Cardiac fibroblast (primary cell): Measurements from ENCODE around the gene HS6ST2.

ENCODE experiments used
- DNase-seq, 2 donors: peaks; one replicate each; pipeline versions ENCODE4 v3.0.0 to v3.0.0-alpha.2; 2010; ENCODE audit warnings: low read depth in 2 of 2
- H3K4me3 ChIP-seq, 2 donors: replicated peaks in 1 of 2; 1 replicate in 1 of 2; 2 replicates in 1 of 2; pipeline ENCODE4 v1.5.1; 2011; ENCODE audit warnings: low read depth in 2 of 2, low read length in 2 of 2, mild to moderate bottlenecking in 2 of 2, moderate library complexity in 1 of 2
- CTCF ChIP-seq: IDR thresholded peaks from one replicate; pipeline ENCODE4 v1.5.1; 2011; ENCODE audit warnings: low read depth, mild to moderate bottlenecking, low read length, inconsistent platforms

Gene HS6ST2

GRCh38 chrX:132665676-132666075 is 292.8 kb downstream of the HS6ST2 start:
- TF ChIP-seq CTCF, result no peak
- no peak overlapping the region for H3K4me3 ChIP-seq
- no peak for DNase-seq

GRCh38 chrX:132664273-132664672 is 294.2 kb downstream of the HS6ST2 start:
- no peak overlapping the region for H3K4me3 ChIP-seq
- DNase-seq, result no peak
- TF ChIP-seq CTCF, result no peak

DNA sequence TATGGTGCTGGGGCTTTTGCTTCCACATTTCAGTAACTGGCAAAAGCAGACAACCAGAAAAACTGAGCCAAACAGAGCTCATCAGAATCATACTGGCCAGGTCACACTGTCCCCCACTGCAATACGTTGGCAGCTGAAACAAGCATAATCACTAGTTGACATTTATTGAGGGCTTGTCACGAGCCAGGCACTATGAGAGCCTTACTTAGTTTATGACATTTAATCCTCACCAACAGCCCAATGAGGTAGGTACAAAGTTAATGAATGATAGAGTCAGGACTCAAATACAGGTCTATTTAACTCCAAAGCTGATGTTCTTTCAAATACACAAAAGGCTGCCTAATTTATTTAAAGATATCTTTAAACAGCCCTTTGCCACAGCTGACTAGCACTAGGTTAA is 295.6 kb downstream of the HS6ST2 start:
- no peak overlapping the region for H3K4me3 ChIP-seq
- no peak for DNase-seq
- TF ChIP-seq CTCF, result no peak

DNA sequence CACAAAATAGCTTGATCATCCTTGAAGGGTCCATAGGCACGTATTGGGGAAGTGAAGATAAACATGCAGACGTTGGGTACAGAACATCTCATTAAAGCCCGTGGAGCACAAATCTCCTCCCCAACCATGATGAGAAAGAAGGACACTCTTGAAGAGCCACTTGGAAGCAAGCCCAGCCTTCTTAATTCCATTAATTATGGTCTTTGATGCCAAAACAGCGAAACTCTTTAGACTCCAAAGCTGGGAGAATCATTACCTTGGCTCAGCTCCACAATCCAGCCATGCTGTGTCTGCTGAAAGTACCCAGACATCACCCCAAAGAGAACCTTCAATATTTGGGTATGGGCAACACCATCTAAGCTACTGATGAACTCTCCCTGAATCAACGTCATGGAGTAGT is 300.6 kb downstream of the HS6ST2 start:
- DNase-seq, result no peak
- H3K4me3 ChIP-seq, result no peak overlapping the region
- no peak for TF ChIP-seq CTCF

DNA sequence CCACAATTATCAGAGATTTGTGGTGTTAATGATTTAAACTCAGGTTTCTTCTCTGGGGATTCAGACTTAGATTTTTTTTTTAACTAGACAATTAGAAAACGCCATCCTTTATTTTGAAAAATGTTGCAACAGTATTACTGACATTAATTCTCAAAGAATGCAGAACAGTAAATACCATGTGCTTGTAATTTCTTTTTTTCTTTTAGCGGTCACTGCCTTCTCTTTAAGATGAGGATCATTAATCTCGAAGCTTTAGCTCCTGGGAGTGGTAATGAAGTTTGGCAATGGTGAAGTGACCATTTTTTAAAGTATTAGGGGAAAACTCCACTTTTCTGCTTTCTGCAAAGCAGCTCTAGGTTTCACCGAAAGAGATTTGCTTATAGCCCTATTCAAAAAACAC is 305.6 kb downstream of the HS6ST2 start:
- TF ChIP-seq CTCF, result no peak
- DNase-seq, result no peak
- no peak overlapping the region for H3K4me3 ChIP-seq

DNA sequence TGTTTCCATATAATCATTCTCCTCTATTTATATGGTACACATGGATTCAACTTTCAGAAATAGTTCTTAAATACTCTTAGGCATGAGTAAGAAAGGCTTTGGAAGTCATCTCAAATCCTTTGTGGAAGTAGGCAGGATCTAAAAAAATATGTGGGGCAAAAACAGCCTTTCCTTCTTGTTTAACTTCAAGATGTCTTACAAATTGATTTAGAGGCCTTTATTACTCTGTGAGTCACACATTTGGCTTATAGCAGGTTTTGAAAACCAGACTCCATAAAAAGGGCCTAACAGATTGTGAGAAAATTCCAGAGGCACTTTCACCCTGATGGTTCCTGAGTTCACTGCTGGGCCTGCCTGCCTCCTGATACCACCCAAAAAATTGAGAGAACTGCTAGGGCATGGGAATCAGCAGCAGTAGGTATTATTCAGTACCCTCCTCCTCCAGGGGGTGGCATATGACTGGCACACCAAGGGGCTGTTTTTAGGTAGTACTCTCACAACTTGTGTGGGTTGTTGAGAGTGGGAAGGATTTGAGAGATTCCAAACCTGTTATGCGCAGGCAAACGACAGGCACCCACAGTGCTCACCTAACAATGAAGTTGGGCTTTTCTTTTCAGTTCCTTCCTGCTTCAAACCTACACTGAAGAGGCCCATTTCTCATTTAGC is 306.9 kb downstream of the HS6ST2 start:
- peak; percentile 3 for TF ChIP-seq CTCF
- DNase-seq, result no peak
- H3K4me3 ChIP-seq, result no peak overlapping the region

DNA sequence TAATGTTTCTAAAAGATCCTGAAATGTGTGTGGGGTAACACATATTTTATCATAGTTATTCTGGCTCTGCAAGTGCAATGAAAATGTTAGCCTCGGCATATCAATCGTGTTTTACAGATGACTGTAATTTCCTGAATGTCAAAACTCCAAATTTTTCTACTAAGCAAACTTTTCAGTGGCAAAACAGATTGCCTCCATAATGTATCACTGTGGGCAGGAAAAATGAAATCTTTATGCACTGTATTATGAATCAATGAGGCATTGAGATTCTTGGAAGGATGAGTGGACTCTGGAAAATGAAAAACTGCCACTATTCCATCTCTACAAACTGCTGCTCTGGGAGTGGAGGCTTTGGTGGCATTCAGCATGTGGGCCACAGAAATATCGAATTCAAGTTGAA is 309.5 kb downstream of the HS6ST2 start:
- no peak overlapping the region for H3K4me3 ChIP-seq
- TF ChIP-seq CTCF, result no peak
- peak; percentile 8 to 22 for DNase-seq
